ENCODE data around the gene WWTR1. TPM values are rescaled to one million over a fixed set of nuclear protein-coding genes. Genes with fewer than 3 reads are reported as not detected.

WWTR1 gene
- total RNA-seq, 1 donor from 2014 or later, result 137 TPM

DNA sequence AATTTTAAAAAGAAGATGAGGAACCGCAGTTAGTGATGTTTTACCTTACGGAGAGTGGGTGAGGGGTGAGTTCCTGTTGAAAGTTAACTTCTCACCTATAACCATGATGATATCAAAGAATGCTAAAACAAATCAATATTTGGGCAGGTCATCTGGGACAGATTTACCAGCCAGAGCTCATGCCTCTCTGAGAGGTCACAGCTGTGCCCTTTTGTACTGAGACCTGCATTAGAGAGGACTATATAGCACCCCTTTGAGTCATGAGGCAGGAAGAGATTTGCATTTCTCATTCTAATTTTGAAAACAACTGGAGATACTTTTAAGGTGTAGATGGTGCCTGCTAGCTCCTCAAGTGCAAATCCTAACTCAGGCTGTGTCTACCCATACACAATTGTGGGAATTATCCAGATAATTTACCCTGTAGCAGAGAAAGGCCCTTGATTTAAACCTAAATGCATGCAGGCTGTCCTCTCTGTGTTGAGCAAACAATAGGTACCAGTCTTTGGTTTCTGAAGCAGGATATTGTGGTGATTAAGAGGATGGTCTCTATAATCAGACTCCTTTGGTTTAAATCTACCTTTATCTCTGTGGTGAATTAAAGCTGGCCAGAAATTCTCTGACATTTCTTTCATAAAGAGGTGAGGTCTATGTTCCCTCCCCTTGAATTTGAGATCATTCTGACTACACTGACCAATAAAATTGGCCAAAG, 189.2 kb downstream of the WWTR1 start:
- H3K4me3 Mint-ChIP-seq (ENCODE audit: unreplicated experiment), result no peak overlapping the region
- H3K9me3 Mint-ChIP-seq (ENCODE audit: unreplicated experiment), result no peaks in the 10 kb centered on the region
- peaks cover 2% of the 10 kb centered on the region for H3K27me3 Mint-ChIP-seq (ENCODE audit: unreplicated experiment)
- TF ChIP-seq, protein P1, sequence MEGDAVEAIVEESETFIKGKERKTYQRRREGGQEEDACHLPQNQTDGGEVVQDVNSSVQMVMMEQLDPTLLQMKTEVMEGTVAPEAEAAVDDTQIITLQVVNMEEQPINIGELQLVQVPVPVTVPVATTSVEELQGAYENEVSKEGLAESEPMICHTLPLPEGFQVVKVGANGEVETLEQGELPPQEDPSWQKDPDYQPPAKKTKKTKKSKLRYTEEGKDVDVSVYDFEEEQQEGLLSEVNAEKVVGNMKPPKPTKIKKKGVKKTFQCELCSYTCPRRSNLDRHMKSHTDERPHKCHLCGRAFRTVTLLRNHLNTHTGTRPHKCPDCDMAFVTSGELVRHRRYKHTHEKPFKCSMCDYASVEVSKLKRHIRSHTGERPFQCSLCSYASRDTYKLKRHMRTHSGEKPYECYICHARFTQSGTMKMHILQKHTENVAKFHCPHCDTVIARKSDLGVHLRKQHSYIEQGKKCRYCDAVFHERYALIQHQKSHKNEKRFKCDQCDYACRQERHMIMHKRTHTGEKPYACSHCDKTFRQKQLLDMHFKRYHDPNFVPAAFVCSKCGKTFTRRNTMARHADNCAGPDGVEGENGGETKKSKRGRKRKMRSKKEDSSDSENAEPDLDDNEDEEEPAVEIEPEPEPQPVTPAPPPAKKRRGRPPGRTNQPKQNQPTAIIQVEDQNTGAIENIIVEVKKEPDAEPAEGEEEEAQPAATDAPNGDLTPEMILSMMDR (IDR thresholded peaks at IDR 0.05; ENCODE audit: unreplicated experiment), result no peak
- no peaks in the 10 kb centered on the region for H3K36me3 Mint-ChIP-seq (ENCODE audit: low read depth, unreplicated experiment)
- peaks cover 29% of the 10 kb centered on the region for H3K4me1 Mint-ChIP-seq (ENCODE audit: unreplicated experiment)
- H3K27ac Mint-ChIP-seq (ENCODE audit: unreplicated experiment), result no peak overlapping the region
- DNase-seq (ENCODE audit: low spot score), result no peak

Other genes starting within 250 kb of the WWTR1 start
- gene TM4SF4, start 183.3 kb downstream of the WWTR1 start, total RNA-seq (ENCODE audit: unreplicated experiment), result 0.67 TPM
- gene COMMD2, start 94.5 kb upstream of the WWTR1 start, total RNA-seq (ENCODE audit: unreplicated experiment), result 43.8 TPM
- gene ANKUB1, start 134.5 kb upstream of the WWTR1 start, total RNA-seq (ENCODE audit: unreplicated experiment), result not detected
- 30.7 TPM for gene RNF13, start 155.2 kb upstream of the WWTR1 start, total RNA-seq (ENCODE audit: unreplicated experiment)